Measurements from ENCODE around the gene PROK2. TPM values are rescaled to one million over a fixed set of nuclear protein-coding genes. Genes with fewer than 3 reads are reported as not detected.

Gene PROK2
- total and polyA plus RNA-seq, 7 donors = 0.42 to 3.9 (median 1.2) TPM; not detected in 4

GRCh38 chr3:71779674-71780377 lies 5.1 kb downstream of the PROK2 start:
- H3K27ac ChIP-seq = no peak overlapping the region
- intact Hi-C loops (cut with DNase I) = loop anchor here (5.0 kb wide), 1 partner anchor 43 kb away; no protein-coding TSS in a partner anchor
- peaks cover 0 to 9% (median 8%) of the 10 kb centered on the region in 4 donors for H3K4me1 ChIP-seq
- H3K36me3 ChIP-seq = no peaks in the 10 kb centered on the region
- WGBS, 2 donors = 58 to 71% methylated on average over 6 of the region's 6 CpGs
- H3K27me3 ChIP-seq = peaks cover 25 to 93% (median 55%) of the 10 kb centered on the region in 3 donors
- TF ChIP-seq POLR2AphosphoS5 (IDR thresholded peaks at IDR 0.05) = no peak
- TF ChIP-seq POLR2A (IDR thresholded peaks at IDR 0.05) = no peak
- no peak for TF ChIP-seq EP300 (IDR thresholded peaks at IDR 0.05)
- no peaks in the 10 kb centered on the region for H3K9me3 ChIP-seq
- DNase-seq = no peak
- H3K4me3 ChIP-seq = no peak overlapping the region

GRCh38 chr3:71778353-71778752 lies 6.6 kb downstream of the PROK2 start:
- no peak overlapping the region for H3K27ac ChIP-seq
- intact Hi-C loops (cut with DNase I) = loop anchor here (5.0 kb wide), 1 partner anchor 41 kb away; no protein-coding TSS in a partner anchor
- H3K4me1 ChIP-seq = no peaks in the 10 kb centered on the region
- TF ChIP-seq POLR2A (IDR thresholded peaks at IDR 0.05) (no peak), CTCF (IDR thresholded peaks at IDR 0.05) (no peak), POLR2AphosphoS5 (IDR thresholded peaks at IDR 0.05) (no peak), EP300 (IDR thresholded peaks at IDR 0.05) (no peak)
- no peak overlapping the region for H3K4me3 ChIP-seq
- no peaks in the 10 kb centered on the region for H3K9me3 ChIP-seq
- no peaks in the 10 kb centered on the region for H3K36me3 ChIP-seq
- peaks cover 14 to 78% (median 42%) of the 10 kb centered on the region in 3 donors for H3K27me3 ChIP-seq
- no peak for DNase-seq
- WGBS, 2 donors = 55 to 74% methylated on average over 3 of the region's 3 CpGs

GRCh38 chr3:71776538-71776937 lies 8.4 kb downstream of the PROK2 start:
- Histone ChIP-seq H3K9me3 (no peaks in the 10 kb centered on the region), H3K36me3 (no peaks in the 10 kb centered on the region), H3K4me1 (no peaks in the 10 kb centered on the region), H3K27ac (no peak overlapping the region), H3K27me3 (peaks cover 10 to 60% (median 24%) of the 10 kb centered on the region in 3 donors), H3K4me3 (no peak overlapping the region)
- WGBS, 2 donors = 57 to 77% methylated on average over 6 of the region's 6 CpGs
- TF ChIP-seq POLR2A (IDR thresholded peaks at IDR 0.05) (no peak), EP300 (IDR thresholded peaks at IDR 0.05) (no peak), CTCF (IDR thresholded peaks at IDR 0.05) (no peak), POLR2AphosphoS5 (IDR thresholded peaks at IDR 0.05) (no peak)
- no peak for DNase-seq
- intact Hi-C loops (cut with DNase I) = loop anchor here (5.0 kb wide), 1 partner anchor 39 kb away; no protein-coding TSS in a partner anchor

- H3K36me3 ChIP-seq = no peaks in the 10 kb centered on the region
- WGBS, 2 donors = 69 to 75% methylated on average over 1 of the region's 1 CpG
- H3K4me1 ChIP-seq = no peaks in the 10 kb centered on the region
- H3K4me3 ChIP-seq = no peak overlapping the region
- no peaks in the 10 kb centered on the region for H3K9me3 ChIP-seq
- TF ChIP-seq POLR2AphosphoS5 (IDR thresholded peaks at IDR 0.05) (no peak), EP300 (IDR thresholded peaks at IDR 0.05) (no peak), CTCF (IDR thresholded peaks at IDR 0.05) (no peak), POLR2A (IDR thresholded peaks at IDR 0.05) (no peak)
- intact Hi-C loops (cut with DNase I) = no loop called here
- H3K27ac ChIP-seq = no peak overlapping the region
- H3K27me3 ChIP-seq = peaks cover 0 to 20% (median 0%) of the 10 kb centered on the region in 3 donors
- DNase-seq = no peak
Measured at GRCh38 chr3:71771884-71772283, 13.1 kb downstream of the PROK2 start.

GRCh38 chr3:71771126-71771525 lies 13.8 kb downstream of the PROK2 start:
- no peak overlapping the region for H3K4me3 ChIP-seq
- no peaks in the 10 kb centered on the region for H3K36me3 ChIP-seq
- no peaks in the 10 kb centered on the region for H3K4me1 ChIP-seq
- peaks cover 0 to 14% (median 0%) of the 10 kb centered on the region in 3 donors for H3K27me3 ChIP-seq
- intact Hi-C loops (cut with DNase I) = no loop called here
- no peaks in the 10 kb centered on the region for H3K9me3 ChIP-seq
- DNase-seq = no peak
- WGBS, 2 donors = 79 to 85% methylated on average over 5 of the region's 5 CpGs
- H3K27ac ChIP-seq = no peak overlapping the region
- TF ChIP-seq CTCF (IDR thresholded peaks at IDR 0.05) = no peak
- no peak for TF ChIP-seq POLR2A (IDR thresholded peaks at IDR 0.05)
- no peak for TF ChIP-seq POLR2AphosphoS5 (IDR thresholded peaks at IDR 0.05)
- no peak for TF ChIP-seq EP300 (IDR thresholded peaks at IDR 0.05)

All from sigmoid colon (tissue), 7 donors.